HG02623 (cell line): ENCODE results near the gene MOV10L1.

Experiments used
- ATAC-seq: cut with Tn5 transposase; IDR thresholded peaks from one replicate; pipeline ENCODE4 v1.9.1; 2021; ENCODE audit warnings: moderate library complexity; ENCODE audit not compliant: unreplicated experiment

The MOV10L1 gene

GRCh38 chr22:50173311-50173982, 83.6 kb downstream of the MOV10L1 start:
- ATAC-seq, result no peak

DNA sequence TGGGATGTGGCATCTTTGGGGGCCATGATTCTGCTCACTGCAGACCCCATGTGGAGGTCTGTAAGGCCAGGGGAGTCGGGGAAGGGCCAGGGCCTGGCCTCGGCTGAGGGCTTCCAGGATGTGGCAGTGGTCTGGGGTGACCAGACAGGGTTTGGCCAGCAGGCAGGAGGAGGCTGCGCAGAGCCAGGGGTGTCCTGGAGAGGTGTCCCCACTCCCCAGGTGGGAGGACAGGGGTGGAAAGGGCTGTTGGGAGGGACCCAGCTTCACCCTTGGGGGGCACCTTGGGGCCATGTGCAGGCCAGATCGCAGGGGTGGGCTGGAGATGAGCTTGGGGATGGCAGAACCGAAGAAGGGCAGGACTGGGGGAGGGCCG, 84.2 kb downstream of the MOV10L1 start:
- ATAC-seq, result no peak

DNA sequence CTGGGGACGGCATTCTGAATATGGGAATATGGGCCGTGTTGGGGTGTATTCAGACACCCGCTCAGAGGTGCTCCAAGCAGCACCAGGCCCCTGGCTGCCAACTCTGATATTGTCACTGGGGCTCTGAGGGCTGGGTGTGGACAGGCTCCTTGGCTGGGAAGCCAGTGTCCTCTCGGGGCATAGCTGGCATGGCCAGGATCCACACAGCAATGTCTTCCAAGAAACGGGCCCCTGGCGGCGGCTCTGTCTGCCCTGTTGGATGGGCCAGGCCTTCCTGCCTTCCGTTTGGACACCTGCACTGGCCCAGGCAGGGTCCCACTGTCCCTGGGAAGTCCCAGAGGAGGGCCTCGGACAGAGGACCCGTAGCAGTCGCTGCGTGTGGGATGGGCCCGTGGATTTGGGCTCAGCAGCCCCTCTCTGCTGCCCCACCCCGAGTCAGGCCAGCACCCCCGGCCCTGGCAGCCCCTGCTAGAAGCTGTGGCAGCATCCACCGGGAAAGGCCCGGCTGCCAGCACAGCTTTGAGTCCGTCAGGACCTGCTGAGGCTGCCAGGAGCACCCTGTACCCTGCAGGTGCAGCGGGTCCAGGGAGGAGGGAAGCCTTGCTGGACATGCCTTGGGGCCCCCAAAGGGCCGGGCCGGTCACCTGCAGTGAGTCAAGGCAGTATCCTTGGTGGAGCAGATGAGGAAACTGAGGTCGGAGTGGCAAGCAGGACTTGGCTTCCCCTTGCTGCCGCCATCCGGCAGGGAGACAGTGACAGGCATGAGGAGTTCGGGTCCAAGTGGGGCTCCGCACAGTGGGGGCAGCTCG, 84.8 kb downstream of the MOV10L1 start:
- no peak for ATAC-seq

- no peak for ATAC-seq
These were observed 85.3 kb downstream of the MOV10L1 start for GRCh38 chr22:50175191-50175461.

GRCh38 chr22:50175921-50176849, 86.4 kb downstream of the MOV10L1 start:
- ATAC-seq, result no peak

- ATAC-seq, result no peak
These were observed 87.2 kb downstream of the MOV10L1 start for GRCh38 chr22:50176850-50177536.

DNA sequence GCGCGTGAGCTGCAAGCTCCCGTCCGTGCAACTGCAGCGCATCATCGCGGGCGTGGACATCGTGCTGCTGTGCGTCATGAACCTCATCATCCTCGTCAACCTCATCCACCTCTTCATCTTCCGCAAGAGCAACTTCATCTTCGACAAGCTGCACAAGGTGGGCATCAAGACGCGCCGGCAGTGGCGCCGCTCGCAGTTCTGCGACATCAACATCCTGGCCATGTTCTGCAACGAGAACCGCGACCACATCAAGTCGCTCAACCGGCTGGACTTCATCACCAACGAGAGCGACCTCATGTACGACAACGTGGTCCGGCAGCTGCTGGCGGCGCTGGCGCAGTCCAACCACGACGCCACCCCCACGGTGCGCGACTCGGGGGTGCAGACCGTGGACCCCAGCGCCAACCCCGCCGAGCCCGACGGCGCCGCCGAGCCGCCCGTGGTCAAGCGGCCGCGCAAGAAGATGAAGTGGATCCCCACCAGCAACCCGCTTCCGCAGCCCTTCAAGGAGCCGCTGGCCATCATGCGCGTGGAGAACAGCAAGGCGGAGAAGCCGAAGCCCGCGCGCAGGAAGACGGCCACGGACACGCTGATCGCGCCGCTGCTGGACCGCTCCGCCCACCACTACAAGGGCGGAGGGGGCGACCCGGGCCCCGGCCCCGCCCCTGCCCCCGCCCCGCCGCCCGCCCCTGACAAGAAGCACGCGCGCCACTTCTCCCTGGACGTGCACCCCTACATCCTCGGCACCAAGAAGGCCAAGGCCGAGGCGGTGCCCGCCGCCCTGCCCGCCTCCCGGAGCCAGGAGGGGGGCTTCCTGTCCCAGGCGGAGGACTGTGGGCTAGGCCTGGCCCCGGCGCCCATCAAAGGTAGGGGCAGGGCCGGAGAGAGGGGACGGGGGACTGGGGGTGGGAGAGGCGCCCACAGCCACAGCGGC, 88.0 kb downstream of the MOV10L1 start:
- ATAC-seq, result no peak

DNA sequence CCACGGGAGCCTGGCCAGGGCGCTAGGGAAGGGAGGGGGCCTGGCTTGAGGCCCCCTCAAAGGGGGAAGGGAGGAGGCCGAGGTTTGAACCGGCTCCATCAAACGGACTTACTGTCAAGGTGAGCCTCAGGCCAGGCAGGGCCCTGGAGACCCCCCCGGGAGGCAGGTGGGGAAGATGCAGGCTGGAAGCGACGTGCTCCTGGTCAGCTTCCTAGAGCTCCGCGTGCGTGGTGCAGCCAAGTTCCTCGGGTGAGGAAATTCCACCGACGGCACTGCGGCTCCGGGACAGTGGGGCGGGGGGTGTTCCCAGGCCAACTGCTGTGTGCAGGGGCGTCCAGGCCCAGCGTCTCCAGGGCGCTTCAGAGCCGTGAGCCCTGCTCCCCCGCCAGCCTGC, 88.7 kb downstream of the MOV10L1 start:
- ATAC-seq, result no peak

- ATAC-seq, result no peak
These were observed 89.4 kb downstream of the MOV10L1 start for GRCh38 chr22:50178871-50179869.

GRCh38 chr22:50179937-50180726, 90.3 kb downstream of the MOV10L1 start:
- ATAC-seq, result no peak

DNA sequence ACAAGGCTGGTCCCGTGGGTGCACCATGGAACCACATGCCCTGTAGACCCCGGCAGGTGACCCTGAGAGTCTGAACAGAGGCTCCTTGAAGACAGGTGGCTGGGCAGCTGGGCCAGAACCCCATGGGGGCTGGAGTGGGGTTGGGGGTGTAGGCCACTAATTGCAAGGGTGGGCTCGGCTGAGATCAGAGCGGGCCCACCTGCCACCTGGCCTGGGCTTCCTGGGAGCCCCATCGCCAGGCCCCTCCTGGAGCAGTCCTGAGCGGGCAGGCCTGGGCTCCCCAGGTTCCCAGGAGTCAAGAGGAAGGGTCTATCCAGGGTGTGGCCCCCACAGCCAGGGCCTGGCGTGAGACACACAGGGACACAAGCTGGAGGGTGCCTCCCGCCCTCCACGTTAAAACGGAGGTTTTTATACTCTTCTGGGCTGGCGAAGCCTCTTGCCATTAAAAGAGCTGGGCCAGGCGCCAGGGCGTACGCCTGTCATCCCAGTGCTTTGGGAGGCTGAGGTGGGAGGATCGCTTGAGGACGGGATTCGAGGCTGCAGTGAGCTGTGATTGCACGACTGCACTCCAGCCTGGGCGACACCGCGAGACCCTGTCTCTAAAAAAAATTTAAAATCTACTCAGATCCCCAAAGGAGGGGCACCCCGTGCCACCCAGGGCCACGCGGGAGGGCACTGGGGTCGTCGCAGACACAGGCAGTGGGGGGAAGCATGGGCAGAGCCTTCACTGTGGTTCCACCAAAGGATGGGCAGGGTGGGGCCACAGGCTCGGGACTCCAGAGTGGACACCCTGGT, 91.1 kb downstream of the MOV10L1 start:
- no peak for ATAC-seq

- ATAC-seq, result no peak
These were observed 92.6 kb downstream of the MOV10L1 start for GRCh38 chr22:50182176-50183081.

DNA sequence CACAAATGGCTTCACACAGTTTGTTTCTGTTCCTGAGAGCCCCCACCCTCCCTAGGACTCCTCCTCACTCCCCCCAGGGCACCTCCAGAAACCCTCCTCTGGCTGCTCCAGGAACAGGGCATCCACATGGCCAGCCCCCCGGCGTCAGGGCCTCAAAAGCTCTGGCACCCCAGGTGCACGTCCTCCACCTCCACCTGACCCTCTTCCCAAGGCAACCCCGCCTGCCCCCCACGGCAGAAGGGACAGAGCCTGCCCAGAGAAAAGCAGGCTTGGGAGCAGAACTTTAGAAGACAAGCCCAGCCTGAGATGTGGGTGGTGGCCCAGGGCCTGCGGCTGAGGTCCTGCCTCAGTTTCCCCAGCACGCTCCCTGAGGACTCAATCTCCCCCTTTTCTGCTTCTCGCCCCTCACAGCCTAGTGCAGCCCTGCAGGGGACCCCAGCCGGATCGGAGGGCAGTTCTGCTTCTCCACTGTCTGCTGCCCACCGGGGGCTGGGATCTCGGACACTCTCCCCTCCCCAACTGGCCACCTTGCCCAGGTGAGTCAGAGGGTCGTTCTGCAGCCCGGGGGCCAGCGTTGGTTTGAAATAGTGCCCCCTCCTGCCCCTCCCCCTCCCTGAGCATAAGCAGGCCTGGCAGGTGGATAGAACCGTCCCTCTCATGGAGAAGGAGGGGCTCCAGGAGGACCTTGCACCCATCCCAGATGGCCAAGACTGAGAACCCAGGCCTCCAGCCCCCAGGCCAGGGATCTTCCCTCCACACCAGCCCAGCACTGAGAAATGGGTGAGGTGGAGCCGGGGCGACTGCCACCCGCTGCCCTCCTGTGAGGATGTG, 93.5 kb downstream of the MOV10L1 start:
- no peak for ATAC-seq

DNA sequence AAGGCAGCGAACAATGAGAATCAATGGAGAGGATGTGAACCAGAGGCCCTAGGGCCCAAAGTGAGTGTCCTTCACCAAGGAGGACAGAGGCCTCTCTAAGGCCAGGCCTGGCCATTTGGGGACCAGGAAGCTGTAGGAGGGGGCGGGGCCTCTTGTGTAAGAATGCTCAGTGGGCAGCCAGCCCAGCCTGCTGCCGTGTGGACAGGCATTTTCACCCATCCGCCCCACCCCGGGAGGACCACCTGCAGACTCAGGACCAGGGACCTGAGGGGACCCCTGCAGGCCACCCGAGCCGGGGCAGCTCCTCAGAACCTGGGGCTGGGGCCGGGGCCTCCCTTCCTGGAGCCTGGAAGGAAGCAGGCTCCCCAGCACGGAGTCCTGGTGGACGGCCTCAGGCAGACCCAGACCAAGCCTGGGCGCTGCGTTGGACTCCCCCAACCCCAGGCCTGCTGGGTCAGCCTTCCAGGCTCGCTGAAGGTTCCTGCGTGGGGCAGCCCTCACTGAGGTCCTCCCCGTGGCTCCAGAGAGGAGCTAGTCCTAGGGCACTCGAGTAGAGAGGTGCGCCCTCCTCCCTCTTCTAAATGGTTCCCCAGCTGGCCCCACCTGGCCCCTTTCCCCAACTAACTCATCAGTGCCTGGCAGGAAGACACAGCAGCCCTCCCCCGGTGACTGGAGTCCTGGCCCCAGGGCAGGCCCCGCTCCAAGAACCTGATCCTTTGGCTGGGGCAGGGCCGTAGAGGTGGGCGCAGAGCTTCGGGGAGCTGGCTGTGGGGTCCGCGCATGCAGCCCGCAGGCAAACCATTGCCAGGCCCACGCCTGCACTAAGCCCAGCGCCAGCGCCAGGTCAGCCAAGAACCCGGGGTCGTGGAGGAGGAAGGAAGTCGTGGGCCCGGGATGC, 94.4 kb downstream of the MOV10L1 start:
- no peak for ATAC-seq
